ENCODE data around the gene NAA20. TPM values are rescaled to one million over a fixed set of nuclear protein-coding genes. Genes with fewer than 3 reads are reported as not detected.
"Not testable (repeated sequence)": the region's sequence is repeated elsewhere in the genome, so short reads cannot be mapped to it uniquely, and the experiment has no call there.

NAA20 gene
- total RNA-seq, 2 experiments from 2014 or later, result 110 to 111 TPM

GRCh38 chr20:19987046-19987445, 30.1 kb upstream of the NAA20 start:
- POLR2A ChIA-PET, result no interaction called here
- CTCF ChIA-PET, result no interaction called here

GRCh38 chr20:19990850-19991249, 26.3 kb upstream of the NAA20 start:
- ChIA-PET POLR2A (no interaction called here), CTCF (interaction anchor here (1.2 kb wide), 1 partner anchor 14 kb away, joined by 3 read pairs; no protein-coding TSS in a partner anchor)

GRCh38 chr20:19991308-19991707, 25.9 kb upstream of the NAA20 start:
- POLR2A ChIA-PET, result no interaction called here
- CTCF ChIA-PET, result interaction anchor here (1.2 kb wide), 1 partner anchor 13 kb away, joined by 3 read pairs; no protein-coding TSS in a partner anchor

GRCh38 chr20:19991854-19992253, 25.3 kb upstream of the NAA20 start:
- ChIA-PET POLR2A (no interaction called here), CTCF (no interaction called here)

- ChIA-PET CTCF (interaction anchor here (0.5 to 1.6 kb wide), 3 partner anchors 67 to 506 kb away, joined by 3 to 7 read pairs (median 3); no protein-coding TSS in a partner anchor), POLR2A (no interaction called here)
Measured at GRCh38 chr20:19992996-19993908, 23.9 kb upstream of the NAA20 start.

- POLR2A ChIA-PET, result no interaction called here
Measured at GRCh38 chr20:19993958-19994669, 23.0 kb upstream of the NAA20 start.

DNA sequence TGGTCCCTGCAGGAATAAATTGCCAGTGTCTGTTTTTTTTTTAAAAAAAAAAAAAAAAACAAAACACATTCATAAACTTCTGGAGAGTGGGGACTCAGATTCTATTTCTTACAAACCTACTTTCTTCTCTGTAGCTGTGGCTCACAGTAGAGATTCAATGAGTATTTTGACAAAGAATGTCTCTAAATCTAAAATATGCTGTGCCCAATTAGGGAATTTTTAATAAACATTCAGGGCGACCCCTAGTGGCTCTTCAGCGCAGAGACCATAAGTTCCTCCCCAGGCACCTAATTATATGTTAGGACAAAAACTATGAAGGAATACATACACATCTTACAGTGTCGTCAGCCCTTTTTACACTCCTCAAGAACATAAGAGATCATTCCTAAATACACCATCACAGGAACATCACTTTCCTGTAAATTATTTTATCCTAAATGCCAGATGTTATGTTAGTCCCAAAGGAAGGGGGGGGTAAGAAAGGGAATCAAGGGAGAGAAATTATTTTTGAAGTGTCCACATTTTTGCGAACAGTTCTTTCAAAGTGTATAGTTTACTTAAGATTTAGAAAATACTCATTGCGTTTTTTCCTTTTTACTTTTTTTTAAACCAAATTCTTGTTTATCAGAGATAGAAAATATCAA, 21.8 kb upstream of the NAA20 start:
- ChIA-PET CTCF (interaction anchor here (0.7 kb wide), 1 partner anchor 113 kb away, joined by 3 read pairs; no protein-coding TSS in a partner anchor), POLR2A (no interaction called here)

More at GRCh38 chr20:19993958-19994669, 23.0 kb upstream of the NAA20 start:
- CTCF ChIA-PET, result interaction anchor here (1.1 to 1.6 kb wide), 2 partner anchors 209 to 505 kb away, joined by 3 to 7 read pairs; no protein-coding TSS in a partner anchor

DNA sequence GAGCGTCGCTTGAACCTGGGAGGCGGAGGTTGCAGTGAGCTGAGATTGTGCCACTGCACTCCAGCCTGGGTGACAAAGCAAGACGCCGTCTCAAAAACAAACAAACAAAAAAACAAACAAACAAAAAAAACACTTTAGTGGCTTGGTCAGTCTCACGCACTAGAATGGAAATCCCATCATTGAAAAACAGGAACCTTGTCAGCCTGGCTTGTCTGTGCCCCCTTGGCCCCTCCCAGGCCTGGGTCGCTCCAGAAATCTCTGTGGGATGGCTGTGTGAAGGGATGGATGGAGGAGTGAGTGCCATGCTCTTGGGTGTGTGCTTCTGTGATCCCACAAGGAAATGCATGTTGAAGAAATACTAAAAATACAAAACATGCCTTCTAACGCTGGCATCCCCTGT, 20.9 kb upstream of the NAA20 start:
- ChIA-PET CTCF (no interaction called here), POLR2A (no interaction called here)

- ChIA-PET CTCF (no interaction called here), POLR2A (no interaction called here)
Measured at GRCh38 chr20:19996917-19997316, 20.2 kb upstream of the NAA20 start.

DNA sequence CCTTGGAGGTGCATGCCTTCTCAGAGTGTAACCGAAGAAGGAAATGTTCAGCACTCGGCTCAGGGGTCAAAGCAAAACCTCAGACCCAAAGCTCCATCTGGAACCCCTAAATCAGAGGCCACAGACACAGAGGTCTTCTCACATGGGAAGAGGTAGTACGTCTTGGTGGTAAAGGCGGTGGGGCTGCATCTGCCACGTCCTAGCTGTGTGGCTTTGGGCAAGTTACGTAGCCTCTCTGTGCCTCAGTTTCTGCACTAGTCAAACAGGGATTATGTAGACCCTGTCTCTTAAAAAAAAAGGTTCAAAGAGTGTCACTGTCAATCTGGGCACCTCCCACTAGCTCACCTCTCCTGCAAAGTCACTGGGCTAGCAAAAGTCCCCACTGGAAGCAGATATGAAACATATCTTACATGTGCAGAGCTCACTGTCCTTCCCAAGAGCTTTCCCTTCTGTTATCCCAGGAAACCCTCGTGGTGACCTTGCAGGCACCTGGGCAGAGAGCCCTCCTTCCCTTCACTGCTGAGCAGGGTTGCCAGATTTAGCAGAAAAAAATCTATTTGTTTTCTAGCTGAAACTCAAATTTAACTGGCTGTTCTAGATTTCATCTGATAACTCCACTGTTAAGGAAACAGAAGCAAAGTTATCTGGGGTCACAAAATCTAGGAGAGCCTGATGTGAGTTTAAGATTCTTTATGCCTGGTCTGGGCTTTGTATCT, 18.0 kb upstream of the NAA20 start:
- POLR2A ChIA-PET, result no interaction called here
- CTCF ChIA-PET, result no interaction called here

DNA sequence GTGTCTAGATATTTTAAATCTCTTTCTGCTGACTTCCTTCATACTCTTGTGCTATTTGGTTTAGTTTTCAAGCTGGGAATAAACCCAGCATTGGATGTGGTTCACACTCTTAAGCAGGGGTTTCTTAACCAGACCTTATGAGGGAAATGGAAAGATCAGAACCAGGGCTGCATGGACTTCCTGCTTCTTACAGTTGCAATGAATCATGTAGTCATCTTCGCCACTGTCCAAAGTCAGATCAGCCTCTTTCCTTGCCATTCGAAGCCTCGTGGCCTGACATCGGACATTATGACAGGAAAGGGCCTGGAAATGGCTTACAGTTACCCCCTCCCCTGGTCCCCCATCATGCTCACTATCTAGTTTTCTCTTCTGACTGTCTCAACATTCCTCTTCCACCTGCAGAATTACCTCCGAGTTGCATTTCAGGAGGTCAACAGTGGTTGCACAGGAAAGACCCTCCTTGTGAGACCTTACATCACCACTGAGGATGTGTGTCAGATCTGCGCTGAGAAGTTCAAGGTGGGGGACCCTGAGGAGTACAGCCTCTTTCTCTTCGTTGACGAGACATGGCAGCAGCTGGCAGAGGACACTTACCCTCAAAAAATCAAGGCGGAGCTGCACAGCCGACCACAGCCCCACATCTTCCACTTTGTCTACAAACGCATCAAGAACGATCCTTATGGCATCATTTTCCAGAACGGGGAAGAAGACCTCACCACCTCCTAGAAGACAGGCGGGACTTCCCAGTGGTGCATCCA, 16.8 kb upstream of the NAA20 start:
- CTCF ChIA-PET, result no interaction called here
- POLR2A ChIA-PET, result no interaction called here

- ChIA-PET POLR2A (no interaction called here), CTCF (no interaction called here)
Measured at GRCh38 chr20:20002101-20002998, 14.8 kb upstream of the NAA20 start.

DNA sequence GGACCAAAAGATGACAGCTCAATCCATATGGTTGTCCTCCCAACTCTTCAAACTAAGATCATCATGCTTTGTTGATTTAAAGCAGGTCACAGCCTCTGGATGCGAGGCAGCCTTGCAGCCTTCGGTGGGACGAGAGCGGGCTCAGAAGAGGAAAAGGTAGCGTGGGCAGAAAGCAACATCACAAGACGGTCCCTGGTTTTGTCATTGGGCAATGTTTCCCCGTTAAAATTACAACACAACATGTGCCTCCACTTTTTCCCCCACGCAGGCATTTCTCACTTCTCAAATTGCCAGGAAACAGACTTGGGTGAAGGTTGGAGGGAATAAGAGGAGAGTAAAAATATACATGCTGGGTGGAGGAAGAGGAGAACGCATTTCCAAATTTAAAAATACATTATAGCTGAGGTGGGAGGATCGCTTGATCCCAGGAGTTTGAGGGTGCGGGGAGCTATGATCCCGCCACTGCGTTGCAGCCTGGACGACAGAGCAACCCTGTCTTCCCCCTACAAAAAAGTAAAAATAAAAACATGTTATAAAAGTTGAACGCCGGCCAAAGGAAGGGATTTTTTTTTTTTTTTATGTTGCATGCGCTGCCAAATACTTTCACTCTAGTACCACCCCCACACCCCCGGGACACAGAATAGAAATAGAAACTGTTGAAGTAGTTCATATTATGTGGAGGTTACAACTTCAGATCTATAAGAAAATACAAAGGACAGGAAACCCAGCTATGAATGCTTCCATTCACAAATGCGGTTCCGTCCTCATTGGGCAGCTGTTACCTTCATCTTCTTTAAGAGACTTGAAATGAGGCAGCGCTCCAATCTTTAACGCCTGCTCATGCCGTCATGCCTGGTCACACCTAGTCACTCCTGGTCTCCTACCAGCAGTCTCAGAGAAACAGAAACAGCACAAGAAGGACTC, 13.9 kb upstream of the NAA20 start:
- POLR2A ChIA-PET, result no interaction called here
- CTCF ChIA-PET, result no interaction called here

GRCh38 chr20:20003955-20004322, 13.2 kb upstream of the NAA20 start:
- POLR2A ChIA-PET, result not testable (repeated sequence)
- CTCF ChIA-PET, result interaction anchor here (0.7 kb wide), 2 partner anchors 13 to 27 kb away, joined by 3 to 4 read pairs; partner anchors contain the start of gene NAA20

DNA sequence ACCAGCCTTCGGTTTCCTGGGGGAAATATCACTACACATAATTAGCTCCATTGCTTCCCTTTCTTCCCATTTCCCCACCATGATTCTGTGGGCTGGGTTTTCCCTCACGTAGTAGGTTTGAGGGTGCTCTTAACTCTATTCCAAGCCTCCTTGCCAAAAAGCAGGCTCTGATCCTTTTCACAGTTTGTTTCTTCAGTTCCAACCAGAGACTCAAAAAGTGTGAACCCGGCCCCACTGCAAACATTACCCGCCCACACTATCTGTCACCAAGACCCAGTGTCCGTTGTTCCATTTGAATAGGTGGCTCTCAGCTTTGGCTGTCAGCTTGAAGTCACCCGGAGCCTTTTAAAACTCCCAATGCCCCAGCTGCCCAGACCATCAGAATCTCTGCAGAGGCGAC, 11.8 kb upstream of the NAA20 start:
- ChIA-PET POLR2A (no interaction called here), CTCF (interaction anchor here (1.0 kb wide), 1 partner anchor 14 kb away, joined by 3 read pairs; no protein-coding TSS in a partner anchor)

- ChIA-PET CTCF (no interaction called here), POLR2A (no interaction called here)
Measured at GRCh38 chr20:20009784-20010253, 7.3 kb upstream of the NAA20 start.

Data from activated CD8-positive, alpha-beta memory T cell treated with anti-CD3 and anti-CD28 coated beads for 36 hours (primary cell).